ENCODE measurements around the gene ZC2HC1B. TPM values are rescaled to one million over a fixed set of nuclear protein-coding genes. Genes with fewer than 3 reads are reported as not detected.
"Not testable (repeated sequence)": the region's sequence is repeated elsewhere in the genome, so short reads cannot be mapped to it uniquely, and the experiment has no call there.

ZC2HC1B gene
- total RNA-seq, 1 experiment from 2014 or later, result not detected

DNA sequence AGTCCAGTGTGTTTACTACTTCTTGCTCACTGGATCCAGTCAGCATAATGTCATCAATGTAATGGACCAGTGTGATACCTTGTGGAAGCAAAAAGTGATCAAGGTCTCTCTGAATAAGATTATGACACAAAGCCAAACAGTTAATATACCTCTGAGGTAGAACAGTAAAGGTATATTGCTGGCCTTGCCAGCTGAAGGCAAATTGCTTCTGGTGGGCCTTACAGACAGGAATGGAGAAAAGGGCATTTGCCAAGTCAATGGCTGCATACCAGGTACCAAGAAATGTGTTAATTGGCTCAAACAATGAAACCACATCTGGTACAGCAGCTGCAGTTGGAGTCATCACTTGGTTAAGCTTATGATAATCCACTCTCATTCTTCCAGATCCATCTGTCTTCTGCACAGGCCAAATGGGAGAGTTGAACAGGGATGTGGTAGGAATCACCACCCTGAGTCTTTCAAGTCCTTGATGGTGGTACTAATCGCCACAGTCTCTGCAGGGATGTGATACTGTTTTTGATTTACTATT, 7.0 kb downstream of the ZC2HC1B start:
- not testable (repeated sequence) for H2AFZ ChIP-seq (ENCODE audit: low read length); H3K27me3 Mint-ChIP-seq (ENCODE audit: low read depth); H3K27ac ChIP-seq (ENCODE audit: insufficient read length, low read depth, low read length); H3K14ac ChIP-seq (ENCODE audit: insufficient read depth, low read length); H4K20me1 ChIP-seq (ENCODE audit: control insufficient read depth, insufficient read depth, insufficient read length); H4K8ac ChIP-seq (replicated peaks; ENCODE audit: insufficient read length, low read depth, low read length); H3K9ac ChIP-seq (ENCODE audit: extremely low read depth, insufficient read length, low read length); H3K18ac ChIP-seq (ENCODE audit: insufficient read length, low read depth, low read length); H3K79me1 ChIP-seq (ENCODE audit: insufficient read depth, low read depth, low read length, poor library complexity, severe bottlenecking); H2BK120ac ChIP-seq (ENCODE audit: low read depth, low read length, poor library complexity, severe bottlenecking); H3K4ac ChIP-seq (ENCODE audit: low read depth, low read length); H4K91ac ChIP-seq (ENCODE audit: insufficient read length, low read depth, low read length); H4K5ac ChIP-seq (ENCODE audit: insufficient read length, low read depth, low read length); H3K56ac ChIP-seq (ENCODE audit: insufficient read length, low read depth, low read length); H3K4me2 ChIP-seq (ENCODE audit: insufficient read depth, insufficient read length, low read length); DNase-seq; H2BK5ac ChIP-seq (ENCODE audit: insufficient read length, low read length); H3K27ac Mint-ChIP-seq; H2AK5ac ChIP-seq (ENCODE audit: insufficient read length, low read length); H2BK12ac ChIP-seq (ENCODE audit: insufficient read length, low read depth, low read length); H2BK20ac ChIP-seq (ENCODE audit: low read depth, low read length, poor library complexity, severe bottlenecking); H3K9me3 ChIP-seq (ENCODE audit: control insufficient read depth, low read depth, low read length); H3K4me1 ChIP-seq (ENCODE audit: insufficient read depth, low read length); H3K4me3 Mint-ChIP-seq; H3K27me3 ChIP-seq (ENCODE audit: insufficient read depth, low read length); H3K23me2 ChIP-seq (ENCODE audit: insufficient read length, low read depth, low read length, poor library complexity, severe bottlenecking); H3T11ph ChIP-seq (ENCODE audit: low read length); H3K4me1 Mint-ChIP-seq; H3K79me2 ChIP-seq (ENCODE audit: insufficient read depth, low read length); H3K23ac ChIP-seq (ENCODE audit: insufficient read length, low read depth, low read length); H2BK15ac ChIP-seq (ENCODE audit: low read depth, low read length)
- peaks cover 15 to 24% of the 10 kb centered on the region in 2 experiments for H3K9me3 Mint-ChIP-seq
- no CpG with 5 or more reads among the region's 1 CpG for WGBS (ENCODE audit: extremely low coverage, insufficient read length, low lambda C conversion rate)
- peaks cover 4 to 13% (median 7%) of the 10 kb centered on the region in 3 experiments; a peak in 6 of 7 replicates for H3K36me3 Mint-ChIP-seq (ENCODE audit: insufficient read depth in 1 of 3, low read depth in 3 of 3)
